HG02981 (cell line): ENCODE data around the gene KRTAP10-12.
"Not testable (repeated sequence)": the region's sequence is repeated elsewhere in the genome, so short reads cannot be mapped to it uniquely, and the experiment has no call there.

Experiments
- ATAC-seq: cut with Tn5 transposase; IDR thresholded peaks from one replicate; pipeline ENCODE4 v1.9.1; 2021; ENCODE audit warnings: mild to moderate bottlenecking, moderate library complexity; ENCODE audit not compliant: unreplicated experiment

Gene KRTAP10-12

DNA sequence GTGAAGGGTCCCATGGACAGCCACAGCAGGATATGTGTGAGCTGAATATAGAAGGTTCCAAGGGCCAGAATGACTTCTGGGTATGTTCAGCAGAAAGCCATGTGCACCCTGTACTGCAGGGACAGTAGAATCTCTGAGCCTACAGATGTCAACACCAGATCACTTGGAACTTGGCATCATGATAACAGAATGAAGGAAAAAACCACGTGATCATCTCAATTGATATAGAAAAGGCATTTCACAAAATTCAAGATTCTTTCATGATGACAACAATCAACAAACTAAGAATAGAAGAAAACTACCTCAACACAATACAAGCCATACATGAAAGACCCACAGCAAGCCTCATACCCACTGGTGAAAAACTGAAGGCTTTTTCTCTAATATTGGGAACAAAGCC, 29.4 kb upstream of the KRTAP10-12 start:
- no peak for ATAC-seq

DNA sequence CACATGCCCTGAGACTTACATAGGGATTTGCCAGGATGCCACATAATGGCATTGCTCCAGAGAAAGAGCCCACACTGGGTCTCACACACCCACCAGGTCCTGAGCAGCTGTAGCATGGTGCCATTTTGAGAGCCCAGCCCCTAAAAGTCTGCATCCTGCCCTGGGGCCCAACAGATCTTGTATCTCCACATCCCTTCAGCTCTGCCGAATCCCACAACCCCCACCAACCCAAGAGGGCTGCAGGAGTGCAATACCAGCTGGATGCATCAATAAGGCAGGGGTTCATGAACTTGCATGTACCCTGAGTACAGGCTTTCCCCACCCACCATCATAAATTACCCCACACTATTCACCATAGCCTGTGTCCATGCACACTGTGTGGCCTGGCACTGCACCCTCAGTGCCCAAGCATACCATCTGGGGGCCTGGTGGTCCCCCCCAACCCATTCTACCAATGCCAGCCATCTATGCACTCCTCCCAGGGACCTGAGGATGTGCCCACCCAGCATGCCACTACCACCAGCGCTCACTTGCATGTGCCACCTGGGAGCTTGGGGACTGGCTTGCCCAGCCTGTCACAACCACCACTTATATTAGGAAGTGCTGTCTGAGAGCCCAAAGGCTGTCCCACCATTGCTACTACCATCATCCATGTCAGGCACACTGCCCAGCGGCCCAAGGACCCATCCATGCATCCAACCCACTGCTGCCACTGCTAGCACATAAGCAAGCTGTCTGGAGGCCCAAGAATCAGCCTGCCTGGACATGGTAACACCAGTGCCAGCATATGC, 26.1 kb upstream of the KRTAP10-12 start:
- no peak for ATAC-seq

DNA sequence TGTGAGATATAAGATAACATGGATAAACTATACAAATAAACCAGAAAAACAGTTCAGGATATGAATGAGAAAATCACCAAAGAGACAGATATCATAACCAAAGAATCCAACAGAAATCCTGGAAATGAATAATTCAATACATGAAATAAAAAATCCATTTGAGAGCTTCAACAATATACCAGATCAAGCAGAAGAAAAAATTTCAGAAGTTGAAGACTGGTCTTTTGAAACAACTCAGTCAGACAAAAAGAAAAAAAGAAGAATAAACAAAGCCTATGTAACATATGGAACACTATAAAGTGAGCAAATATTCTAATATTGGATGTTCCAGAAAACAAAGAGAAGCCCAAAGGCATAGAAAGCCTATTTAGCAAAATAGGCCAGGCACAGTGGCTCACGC, 25.1 kb upstream of the KRTAP10-12 start:
- ATAC-seq, result no peak

DNA sequence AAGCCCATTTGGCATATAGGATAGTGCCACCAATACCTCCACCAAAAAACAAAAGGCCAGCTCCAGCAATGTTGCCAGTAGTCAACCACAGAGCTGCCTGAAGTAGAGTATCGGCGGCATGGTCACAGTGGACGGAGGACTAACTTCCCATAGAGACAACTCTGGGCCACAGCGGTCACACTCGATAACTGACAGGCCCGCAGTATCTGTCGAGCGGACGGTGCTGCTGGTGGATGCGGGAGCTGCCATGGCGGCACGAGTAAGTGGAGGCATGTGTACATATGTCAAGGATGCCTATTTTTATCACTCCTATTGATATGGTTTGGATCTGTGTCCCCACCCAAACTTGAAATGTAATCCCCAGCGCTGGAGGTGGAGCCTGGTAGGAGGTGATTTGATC, 19.1 kb upstream of the KRTAP10-12 start:
- no peak for ATAC-seq

DNA sequence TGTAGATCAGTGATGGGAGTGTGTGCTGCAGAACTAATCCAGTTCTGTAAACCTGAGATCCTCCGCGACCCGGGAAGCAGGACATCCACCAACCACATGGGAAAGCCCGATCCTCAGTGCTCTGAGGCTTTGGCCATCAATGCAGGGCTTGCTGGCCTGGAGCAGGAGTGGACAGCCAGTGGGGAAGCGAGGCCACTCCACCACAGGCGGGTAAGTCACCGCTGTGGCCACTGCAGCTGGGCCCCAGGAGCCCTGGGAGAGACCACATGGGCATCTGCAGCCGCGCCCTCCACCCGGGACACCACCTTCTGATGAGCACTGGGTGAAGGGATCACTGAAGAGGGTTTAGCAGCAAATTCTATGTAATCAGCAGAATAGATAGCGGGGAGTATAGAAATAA, 15.8 kb upstream of the KRTAP10-12 start:
- ATAC-seq, result no peak

DNA sequence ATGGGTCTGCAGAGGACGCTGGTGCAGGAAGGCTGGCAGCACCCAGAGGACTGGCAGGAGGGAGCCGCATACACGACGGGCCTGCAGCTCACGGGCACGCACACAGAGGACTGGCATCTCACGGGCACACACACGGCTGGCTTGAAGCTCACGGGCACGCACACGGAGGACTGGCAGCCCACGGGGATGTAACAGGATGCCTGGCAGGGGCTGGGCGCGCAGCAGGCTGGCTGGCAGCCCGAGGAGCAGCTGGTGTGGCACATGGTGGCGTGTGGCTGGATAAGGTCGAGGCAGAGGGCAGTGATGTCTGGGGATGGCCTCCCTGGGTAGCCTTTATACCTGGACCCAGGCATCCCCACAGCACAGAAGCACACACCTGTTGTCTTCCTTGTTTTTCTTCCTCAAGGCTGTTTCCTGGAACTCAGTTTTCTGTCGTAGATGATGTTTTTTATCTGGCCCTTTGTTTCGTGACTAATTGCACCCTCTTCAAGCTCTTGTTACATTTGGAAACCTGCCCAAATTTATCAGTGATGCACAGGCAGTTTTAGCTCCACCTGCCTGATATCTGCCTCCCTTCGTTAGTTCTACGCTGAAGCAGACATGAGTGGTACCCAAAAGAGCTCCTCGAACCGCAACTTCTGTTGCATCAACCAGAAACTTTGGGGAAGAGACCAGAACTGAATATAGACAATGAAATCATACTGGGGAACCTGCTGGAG, 15.0 kb upstream of the KRTAP10-12 start, which contains the start of gene KRTAP12-1:
Gene KRTAP12-1 (minus strand): TSS at position 303 of the 719 bp plus-strand sequence. CDS start 40 bp downstream, at position 263.
- no peak for ATAC-seq

DNA sequence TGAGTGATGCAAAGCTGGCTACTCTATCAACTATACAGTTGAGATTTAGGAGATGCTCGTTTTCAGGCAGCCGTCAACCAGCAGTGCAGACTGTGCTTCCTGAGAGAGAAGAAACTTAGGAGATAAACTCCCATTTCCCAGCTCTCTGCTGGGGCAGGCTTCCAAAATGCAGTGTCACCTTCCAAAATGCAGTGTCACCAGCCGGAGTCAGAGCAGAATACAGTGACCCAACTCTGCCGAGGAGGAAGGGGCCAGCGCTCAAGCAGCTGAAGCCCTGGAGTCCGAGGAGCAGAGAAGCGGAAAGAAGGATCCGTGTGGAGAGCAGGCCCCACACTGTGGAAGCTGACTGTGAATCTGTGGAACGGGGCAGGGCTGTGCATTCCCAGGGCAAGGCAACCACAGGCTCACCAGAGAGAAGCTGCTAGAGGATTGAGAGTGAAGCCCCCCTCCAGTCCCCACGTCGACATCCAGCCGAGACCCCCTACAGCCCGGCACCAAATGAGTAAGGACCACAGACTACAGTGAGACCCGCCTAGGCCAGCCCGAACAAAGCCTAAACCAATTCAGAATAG, 14.3 kb upstream of the KRTAP10-12 start:
- ATAC-seq, result no peak

DNA sequence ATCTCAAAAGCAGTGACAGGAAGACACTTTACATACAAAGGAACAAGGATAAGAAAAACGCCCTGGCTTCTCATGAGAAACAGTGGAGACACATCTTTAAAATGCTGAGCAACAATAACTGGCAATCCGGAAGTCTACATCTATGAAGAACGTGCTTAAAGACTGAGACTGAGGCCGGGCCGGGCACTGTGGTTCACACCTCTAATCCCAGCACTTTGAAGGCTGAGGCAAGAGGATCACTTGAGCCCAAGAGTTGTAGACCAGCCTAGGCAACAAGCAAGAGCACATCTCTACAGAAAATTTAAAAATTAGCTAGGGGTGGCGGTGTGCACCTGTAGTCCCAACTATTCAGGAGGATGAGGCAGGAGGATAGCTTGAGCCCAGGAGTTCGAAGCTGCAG, 12.9 kb upstream of the KRTAP10-12 start:
- ATAC-seq, result no peak

DNA sequence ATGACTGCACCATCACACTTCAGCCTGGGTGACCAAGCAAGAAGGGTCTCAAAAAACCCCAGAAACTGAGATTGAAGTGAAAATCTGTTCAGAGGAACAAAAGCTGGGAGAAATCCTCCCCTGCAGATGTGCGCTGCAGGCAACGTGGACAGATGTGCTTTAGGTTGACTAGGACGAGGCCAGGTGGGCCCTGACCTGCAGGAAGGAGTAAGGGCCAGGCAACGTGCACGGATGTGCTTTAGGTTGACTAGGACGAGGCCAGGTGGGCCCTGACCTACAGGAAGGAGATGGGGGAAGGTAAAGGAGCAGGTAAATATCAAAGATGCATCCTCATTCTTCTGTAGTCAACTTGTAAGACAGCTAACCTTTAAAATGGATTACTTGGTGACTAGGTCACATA, 12.5 kb upstream of the KRTAP10-12 start:
- no peak for ATAC-seq

DNA sequence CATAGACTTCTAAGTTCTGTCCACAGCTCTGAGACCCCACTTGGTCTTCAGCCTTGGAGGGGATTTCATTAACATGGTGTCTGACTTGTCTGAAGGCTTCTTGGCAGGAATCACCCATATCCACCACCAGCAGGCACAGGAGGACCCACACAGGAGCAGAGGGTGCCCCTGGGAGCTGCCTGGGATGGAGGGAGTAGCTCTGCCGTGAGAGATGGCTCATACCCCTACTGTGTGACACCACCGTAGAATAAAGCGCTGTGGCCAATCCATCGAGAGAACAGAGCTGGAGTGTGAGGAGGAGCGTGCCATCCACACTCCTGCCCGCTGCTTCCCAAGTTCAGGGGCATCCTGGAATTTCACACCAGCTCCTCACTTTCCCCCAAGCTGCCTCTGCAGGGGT, 11.9 kb upstream of the KRTAP10-12 start:
- not testable (repeated sequence) for ATAC-seq

DNA sequence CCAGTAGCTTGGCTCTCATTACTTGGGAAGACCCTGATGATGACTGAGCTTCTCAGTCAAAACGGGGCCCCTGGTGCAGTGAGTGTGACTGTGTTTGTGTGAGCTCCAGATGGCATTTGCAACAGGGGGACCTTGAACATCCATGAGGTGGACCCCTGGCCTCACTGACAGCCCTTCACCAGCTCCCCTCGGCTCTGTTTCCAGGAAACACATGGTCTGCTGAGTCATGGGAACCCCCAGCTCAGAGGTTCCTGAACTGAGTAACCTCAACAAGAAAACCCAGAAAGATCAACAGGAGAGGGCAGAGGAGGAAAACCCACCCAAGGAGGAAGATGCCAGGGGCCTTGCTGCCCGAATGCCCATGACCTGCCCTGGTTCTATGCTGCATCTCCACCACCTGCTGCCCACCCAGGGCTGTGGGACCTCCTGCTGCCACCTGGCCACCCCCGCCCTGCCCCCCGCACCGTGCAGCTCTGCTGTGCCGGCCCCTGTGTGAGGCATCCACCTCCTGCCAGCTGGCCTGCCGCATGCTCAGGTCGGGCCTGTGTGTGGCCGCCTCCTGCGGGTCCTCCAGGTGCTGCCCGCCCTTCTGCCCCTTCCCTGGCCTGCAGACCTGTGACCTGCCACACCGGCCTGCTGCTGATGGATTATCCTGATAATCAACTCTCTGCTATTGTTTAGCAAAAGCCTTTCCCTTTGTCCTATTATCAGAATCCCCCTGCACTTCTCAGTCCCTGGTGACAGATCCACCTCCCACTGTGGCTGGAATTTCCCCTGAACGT, 10.8 kb upstream of the KRTAP10-12 start:
- ATAC-seq, result no peak

DNA sequence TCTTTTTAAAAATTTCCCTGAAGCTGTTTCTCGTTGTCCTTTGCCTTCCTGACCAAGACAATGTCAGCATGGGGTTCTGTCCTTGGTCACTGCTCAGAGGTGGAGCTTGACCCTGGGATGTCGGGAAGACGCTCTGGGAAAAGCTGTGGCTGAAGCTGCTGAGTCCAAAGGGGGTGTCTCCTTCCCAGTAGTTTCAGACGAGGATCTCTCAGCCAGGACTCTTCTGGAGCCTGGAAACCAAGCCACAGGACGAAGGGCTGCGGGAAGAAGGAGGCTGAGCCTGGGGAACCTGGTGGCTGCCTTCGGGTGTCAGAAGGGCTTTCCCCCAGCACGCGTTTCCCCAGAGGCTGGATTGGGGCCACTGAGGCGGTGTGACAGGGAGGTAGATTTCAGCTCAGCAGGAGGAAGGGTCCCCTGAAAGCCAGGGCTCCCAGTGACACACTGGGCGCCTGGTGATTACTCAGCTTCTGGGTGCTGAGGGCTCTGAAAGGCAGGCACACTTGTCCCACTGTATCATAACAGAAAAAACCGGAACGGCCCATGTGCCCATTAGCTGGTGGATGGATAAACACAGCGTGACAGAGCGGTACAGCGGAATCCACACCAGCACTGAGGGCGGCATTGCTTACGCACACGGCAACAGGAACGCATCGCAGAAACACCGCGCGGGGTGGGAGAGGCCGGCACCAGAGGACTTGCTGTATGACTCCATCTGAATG, 10.0 kb upstream of the KRTAP10-12 start:
- ATAC-seq, result no peak

DNA sequence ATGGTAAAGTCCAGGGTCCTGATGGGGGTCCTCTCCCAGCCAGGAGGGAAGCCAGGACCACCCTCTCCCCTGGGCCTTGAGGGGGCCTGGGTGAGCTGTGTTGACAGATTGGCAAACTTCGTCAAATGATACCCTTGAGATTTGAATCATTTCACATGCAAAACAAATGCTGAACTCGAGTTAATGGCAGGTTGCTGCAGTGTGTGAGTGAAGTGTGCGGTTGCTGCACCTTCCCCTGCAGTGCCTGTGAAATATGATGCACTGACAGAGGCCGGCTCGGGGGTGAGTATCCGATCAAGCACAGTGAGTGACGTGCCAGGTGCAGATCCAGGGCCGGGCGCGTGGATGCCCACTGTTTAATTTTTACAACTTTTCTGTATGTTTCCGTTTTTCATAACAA, 9.3 kb upstream of the KRTAP10-12 start:
- ATAC-seq, result no peak

DNA sequence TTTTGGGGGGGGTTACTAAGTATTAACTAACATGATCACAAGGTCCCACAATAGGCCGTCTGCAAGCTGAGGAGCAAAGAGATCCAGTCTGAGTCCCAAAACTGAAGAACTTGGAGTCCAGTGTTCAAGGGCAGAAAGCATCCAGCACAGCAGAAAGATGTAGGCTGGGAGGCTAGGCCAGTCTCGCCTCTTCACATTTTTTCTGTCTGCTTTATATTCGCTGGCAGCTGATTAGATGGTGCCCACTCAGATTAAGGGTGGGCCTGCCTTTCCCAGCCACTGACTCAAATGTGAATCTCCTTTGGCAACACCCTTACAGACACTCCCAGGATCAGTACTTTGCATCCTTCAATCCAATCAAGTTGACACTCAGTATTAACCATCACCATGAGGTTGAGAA, 7.2 kb upstream of the KRTAP10-12 start:
- not testable (repeated sequence) for ATAC-seq

DNA sequence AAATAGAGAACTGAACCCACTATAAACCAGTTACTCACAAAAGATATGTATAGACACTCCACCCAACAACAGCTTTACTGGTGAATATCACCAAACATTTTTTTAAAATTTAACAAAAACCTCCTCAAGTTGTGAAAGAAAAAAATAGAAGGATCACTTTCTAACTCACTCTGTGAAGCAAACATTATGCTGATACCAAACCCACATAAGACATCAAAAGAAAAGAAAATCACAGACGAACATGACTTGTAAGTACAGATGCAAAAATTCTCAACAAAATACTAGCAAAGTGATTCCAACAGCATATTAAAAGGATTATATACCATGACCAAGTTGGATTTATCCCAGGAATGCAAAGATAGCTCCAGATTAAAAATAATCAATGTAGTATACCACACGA, 5.3 kb upstream of the KRTAP10-12 start:
- ATAC-seq, result no peak

DNA sequence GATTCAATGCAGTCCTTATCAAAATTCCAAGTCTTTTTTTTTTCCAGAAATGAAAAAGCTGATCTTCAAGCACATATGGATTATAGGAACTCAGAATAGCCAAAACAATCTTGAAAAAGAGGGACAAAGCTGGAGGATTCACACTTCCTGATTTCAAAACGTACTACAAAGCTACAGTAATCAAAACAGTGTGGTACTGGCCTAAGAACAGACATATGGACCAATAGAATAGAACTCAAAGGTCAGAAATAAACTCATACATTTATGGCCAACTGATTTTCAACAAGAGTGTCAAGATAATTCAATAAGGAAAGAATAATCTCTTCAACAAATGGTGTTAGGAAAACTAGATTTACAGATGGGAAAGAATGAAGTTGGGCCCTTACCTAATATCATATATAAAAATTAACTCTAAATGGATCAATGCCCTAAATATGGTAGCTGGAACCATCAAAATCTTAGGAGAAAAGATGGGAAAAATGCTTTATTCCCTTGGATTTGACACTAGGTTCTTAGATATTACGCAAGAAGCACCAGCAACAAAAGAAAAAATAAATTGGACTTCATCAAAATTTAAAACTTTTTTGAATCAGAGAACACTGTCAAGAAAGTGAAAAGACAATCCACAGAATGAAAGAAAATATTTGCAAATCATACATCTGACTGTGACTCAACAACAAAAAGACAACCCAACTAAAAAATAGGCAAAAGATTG, 4.0 kb upstream of the KRTAP10-12 start:
- no peak for ATAC-seq

DNA sequence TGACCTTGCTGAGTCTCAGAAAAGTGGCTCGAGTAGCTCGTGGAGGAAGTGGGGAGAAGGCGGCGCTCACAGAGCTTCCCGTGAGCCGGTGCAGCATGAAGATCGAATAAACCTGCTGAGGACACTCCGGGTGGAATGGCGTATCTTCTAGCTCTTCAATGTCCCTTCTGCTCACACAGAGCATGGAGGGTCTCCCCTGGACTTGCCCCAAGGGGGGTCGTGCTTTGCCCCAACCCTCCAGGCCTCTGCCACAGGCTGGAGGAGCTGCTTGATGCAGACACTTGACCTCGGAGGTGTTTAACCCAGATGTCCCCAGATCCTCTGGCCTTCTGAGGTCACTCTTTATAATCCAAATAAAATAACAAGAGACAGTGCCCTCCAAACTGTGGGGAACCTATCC, 2.2 kb upstream of the KRTAP10-12 start:
- ATAC-seq, result no peak

DNA sequence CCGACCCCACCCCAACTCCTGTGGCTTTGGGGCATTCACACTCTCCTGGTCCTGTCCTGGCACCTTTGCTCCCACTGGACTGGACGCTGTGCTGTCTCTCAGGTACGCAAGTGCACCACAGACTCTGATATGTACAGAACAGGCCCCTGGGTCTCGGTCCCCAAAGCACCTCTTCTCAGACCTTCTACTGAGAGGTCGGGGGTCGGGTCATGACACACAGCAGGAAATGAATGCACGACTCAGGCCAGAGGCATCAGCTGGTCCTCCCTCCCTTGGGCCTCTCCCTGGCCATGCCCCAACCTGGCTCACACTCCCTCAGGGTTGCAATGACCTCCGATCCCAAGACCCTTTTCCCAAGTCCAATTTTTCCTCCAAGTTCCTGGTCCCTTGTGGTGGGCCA, 1.8 kb upstream of the KRTAP10-12 start:
- no peak for ATAC-seq

DNA sequence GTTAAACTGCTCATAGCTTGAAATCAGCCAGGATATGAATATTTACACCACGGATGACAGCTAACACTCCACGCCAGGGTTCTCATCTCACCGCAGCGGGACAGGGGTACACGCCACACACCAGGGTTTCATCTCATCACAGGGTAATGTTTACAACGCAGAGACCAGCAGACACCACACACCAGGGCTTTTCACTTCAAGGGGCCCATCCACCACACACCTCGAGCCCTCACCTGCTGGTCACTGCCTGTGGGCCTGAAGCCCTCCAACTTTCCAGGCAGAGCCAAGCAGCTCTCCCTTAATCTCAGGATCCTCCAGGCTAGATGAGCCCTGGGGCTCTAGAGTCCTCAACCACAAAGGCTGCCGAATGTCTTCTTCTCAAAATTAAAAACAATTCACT, 1.3 kb upstream of the KRTAP10-12 start:
- no peak for ATAC-seq

DNA sequence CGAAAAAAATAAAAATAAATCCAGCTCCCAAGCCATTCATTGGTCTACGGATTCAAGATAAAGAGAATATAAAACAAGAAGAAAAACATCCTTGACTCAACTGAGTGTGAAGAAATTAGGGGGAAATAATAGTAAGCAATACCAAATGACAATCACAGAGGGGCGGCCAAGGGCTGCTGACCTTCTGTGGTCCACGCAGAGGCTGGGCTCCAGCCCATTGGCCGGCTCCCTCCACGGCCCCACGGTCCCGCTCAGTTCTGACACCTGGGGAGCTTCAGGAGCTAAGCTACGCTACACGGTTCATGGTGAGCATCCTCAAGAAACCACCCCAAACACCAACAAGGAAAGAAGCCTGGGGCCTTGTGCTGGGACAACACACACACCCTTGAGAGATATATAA, 400 bp upstream of the KRTAP10-12 start:
- ATAC-seq, result no peak
